NCI-H2081 (cell line): ENCODE results near the gene CPM.
"Not testable (repeated sequence)": the region's sequence is repeated elsewhere in the genome, so short reads cannot be mapped to it uniquely, and the experiment has no call there.

Experiments used
- DNase-seq, 2 experiments: peaks; one replicate each; lab custom pipeline; 2025; lab: John Stamatoyannopoulos, UW

CPM gene

DNA sequence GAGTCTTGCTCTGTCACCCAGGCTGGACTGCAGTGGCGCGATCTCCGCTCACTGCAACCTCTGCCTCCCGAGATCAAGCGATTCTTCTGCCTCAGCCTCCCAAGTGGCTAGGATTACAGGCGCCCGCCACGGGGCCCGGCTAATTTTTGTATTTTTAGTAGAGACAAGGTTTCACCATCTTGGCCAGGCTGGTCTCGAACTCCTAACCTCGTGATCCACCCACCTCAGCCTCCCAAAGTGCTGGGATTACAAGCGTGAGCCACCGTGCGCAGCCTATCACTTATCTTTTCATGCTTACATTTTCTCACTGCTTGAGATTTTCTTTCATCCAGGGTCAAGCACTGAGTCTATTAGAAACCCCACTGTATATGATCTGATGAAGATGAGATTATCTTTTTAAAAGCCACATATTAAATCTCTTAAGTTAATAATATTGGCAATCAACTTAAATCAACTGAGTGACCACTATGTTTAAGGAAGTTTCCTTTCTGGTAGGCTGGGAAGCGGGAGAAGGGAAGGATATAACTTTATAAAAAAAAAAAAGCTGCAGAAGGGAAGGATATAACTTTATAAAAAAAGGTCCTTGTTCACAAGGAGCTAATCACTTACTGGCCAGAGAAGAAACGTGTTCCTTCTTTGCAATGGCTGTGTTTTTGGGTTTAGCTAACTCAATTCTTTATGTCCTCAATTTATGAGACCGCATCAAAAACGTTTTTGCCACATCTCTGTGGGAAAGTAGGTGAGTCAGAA is 126.3 kb downstream of the CPM start:
- no peak for DNase-seq

DNA sequence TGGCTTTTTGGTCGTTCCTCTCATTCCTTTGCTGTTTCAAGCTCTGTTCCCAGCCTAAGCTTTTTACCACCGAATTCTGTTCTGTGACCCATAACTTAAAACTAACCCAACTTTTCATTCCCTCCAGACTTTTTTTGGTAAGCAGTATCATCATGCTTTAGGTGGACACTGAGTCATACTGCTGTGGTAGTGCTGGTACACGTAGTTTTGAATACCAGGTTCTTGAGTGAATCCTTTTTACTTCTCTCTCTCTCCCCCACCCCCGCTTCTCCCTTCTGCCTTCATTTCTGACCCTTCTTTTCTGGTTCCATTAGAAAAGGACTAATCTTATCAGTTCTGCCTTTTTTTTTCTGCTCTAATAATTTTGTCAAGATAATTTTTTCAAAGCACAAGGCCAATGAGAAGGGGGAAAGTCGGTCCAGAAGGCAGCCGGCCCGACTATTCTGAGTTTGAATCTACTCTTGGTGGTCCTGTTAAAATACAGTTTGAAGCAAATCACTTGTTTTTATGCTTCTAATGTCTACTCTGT is 127.3 kb downstream of the CPM start:
- no peak for DNase-seq

DNA sequence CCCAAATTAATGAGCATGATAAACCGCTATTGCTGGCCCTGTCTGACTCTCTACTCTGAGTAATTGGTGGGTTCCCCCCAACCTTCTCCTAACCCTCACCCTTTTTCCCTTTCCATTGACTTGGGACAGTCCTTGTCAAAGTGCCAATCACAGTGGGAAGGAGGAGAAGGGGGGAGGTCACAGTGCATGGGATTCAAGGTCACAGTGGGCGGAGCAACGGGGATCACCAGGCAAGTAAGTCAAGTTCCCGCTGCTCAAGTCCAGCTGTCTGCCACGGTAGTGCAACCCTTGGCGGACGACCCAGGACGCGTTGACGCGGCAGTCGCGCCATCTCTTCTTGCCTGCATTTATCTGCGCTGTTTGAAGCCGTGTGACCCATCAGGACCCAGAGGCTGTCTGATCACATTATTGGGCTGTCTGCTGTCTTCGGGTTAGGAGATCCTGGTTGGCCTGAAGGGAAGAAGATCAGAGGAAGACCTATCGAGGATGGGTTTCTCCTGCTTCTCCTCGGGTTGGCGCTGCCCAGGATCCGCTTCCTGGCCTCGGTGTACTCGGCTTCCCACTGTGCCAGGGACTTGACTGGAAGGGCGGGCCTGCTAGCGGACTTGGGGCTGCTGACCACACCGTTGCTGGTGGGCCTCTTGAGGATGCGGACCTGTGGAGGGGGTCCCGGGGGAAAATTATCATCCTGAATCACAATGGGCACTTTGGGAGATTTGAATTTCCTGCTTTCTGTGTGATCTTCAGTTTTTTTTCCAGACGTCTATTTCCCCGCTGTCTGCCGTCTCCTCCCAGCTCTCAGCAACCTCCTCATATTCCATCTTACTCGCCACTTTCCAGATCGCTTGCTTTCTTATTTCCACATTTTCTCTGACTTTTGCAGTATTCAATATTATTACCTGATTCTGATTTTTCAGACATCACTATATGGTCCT is 128.0 kb downstream of the CPM start:
- no peak for DNase-seq

DNA sequence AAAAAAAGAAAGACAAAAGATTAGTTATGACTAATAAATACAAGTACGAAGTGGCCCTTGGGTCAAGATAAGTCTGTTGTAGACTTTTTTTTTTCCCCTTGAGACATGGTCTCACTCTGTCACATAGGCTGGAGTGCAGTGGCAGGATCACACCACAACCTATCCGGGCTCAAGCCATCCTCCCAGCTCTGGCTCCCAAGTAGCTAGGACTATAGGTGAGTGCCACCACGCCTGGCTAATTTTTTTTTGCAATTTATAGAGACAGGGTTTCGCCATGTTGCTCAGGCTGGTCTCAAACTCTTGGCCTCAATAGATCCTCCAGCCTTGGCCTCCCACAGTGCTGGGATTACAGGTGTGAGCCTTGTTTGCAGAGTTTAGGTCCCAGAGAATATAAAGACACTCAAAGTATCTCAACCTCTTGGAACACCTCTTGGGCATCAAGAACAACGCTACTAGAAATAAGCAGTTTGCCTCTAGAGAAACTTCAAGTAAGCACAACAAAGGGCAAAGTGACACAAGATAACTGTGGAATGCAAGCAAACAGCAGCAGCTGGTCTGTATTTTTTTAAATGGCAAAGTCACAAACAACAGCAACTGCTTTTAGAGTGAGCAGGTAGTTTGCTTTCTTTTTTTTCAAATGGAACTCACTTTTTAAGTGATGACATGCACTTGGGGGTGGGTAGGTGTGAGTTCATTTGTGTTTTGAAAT is 128.9 kb downstream of the CPM start:
- DNase-seq = no peak

DNA sequence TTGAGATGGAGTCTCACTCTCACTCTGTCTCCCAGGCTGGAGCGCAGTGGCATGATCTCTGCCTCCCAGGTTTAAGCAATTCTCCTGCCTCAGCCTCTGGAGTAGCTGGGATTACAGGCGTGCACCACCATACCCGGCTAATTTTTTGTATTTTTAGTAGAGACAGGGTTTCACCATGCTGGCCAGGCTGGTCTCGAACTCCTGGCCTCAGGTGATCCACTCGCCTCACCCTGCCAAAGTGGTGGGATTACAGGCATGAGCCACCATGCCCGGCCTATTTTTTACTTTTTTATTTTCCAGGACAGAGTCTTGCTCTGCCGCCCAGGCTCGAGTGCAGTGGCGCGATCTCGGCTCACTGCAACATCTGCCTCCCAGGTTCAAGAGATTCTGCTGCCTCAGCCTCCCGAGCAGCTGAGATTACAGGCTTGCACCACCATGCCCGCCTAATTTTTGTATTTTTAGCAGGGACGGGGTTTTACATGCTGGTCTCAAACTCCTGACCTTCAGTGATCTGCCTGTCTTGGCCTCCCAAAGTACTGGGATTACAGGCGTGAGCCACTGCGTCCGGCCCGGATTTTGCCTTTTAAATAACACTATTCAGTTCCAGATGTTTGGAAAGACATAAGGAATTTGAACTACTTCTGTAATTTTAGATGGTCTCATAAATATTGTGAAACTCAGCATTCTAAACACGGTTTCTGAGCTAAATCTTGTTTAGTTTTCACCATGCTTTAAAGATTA is 129.9 kb downstream of the CPM start:
- not testable (repeated sequence) for DNase-seq

DNA sequence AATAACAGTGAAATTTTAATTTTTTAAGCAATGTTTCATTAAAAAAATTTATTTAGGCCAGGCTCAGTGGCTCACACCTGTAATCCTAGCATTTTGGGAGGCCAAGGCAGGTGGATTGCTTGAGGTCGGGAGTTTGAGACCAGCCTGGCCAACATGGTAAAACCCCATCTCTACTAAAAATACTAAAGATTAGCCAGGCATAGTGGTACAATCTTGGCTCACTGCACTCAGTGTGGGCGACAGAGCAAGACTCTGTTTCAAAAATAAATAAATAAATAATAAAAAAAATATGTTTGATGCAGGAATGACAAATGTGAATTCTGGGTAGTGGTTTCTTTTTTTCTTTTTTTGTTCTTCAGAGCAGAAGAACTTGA is 130.6 kb downstream of the CPM start:
- DNase-seq = not testable (repeated sequence)
